GM18867 (cell line): Measurements from ENCODE around the gene ZBP1.

Experiments used
- ATAC-seq: cut with Tn5 transposase; IDR thresholded peaks from one replicate; pipeline ENCODE4 v1.9.1; 2021; ENCODE audit warnings: mild to moderate bottlenecking, moderate library complexity; ENCODE audit not compliant: unreplicated experiment

Gene ZBP1

DNA sequence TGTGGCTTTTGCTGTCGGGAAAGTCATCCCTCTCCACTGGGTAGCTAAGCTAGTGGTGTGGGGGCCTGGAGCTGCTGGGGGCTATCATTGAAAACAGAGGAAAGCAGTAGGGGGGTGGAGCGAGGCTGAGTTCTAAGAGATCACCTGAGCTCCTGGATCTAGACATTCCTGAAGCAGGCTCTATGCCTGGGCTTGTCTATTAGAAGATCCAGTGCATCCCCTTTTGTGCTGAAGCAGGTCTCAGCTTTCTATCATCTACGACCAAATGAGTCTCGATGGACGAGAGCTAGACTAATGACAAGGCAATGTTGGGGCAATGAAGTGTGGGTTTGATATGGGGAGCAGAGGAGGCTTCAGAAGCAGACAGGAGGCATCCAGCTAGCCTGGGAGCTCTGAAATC lies 18.5 kb downstream of the ZBP1 start:
- no peak for ATAC-seq

DNA sequence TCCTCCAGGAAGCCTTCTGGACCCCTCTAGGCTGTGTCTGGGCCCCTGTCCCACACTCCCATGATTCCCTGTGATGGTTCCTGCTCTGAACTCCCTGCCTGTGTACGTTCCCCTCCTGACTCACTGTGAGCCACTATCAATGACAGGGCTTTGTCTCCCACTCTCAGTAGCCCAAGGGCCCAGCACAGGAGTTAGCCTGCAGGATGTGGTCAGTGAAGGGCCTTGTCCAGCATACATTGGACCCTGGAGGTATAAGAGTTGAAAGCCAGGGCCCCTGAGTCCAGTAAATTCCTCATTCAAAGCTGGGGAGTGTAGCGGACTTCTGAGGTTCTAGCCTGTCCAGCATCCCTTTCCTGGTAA lies 19.0 kb downstream of the ZBP1 start:
- no peak for ATAC-seq

DNA sequence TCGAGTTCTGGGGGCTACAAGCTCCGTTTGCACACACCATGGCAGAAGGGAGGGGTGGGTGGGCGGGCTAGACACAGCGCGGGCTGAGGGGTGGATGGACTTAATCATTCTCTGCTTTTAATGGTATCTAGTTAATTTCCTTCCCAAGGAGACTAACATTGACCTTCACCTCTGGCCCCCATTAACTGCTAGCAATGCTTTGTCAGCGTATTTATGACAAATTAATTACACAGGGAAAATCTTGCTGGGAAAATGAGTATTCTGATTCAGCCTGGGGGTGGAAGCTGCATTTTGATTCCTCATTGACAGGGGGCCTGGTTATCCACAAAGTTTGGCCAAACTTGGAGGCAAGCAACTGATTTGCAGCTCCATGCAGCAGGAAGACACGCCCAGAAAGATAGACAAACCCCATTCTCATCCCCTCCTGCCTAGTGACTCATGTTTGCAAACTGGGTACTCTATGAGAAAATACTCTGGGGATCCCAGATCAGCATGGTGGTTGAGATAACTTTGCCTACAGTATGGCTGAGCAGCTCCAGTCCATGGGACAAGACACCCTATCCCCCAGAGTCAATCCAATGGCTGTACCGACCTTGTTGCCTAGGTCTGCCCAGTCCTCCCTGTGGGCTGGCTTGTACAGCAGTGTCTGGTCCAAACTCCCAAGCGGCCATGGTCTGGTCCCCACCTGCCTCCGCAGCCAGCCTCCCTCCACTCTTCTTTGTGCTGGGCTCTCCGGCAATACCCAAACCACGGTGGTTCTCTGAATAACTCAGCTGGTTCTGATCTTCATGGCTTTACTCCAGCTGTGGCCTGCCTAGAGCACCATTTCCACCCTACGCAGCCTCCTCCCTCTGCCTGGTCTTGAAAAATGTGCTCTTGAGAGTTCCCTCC lies 19.7 kb downstream of the ZBP1 start:
- no peak for ATAC-seq

DNA sequence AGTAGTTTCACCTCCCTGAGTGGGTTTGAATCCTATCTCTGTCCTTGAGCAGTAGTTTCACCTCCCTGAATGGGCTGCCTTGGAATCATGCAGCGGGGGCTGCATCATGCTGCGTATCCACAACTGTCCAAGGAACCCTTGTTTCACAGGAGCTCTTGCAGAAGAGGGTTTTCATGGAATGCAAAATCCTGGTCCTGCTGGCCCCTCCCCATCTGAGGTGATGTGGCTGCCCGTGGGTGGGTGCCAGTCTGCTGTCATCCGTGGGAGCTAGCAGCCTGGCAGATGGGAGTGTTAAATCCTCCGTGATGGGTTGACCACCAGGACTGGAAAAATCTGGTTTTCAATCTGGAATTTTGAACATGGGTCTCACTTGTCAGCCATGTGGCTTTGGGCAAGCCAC lies 21.7 kb downstream of the ZBP1 start:
- ATAC-seq: no peak

DNA sequence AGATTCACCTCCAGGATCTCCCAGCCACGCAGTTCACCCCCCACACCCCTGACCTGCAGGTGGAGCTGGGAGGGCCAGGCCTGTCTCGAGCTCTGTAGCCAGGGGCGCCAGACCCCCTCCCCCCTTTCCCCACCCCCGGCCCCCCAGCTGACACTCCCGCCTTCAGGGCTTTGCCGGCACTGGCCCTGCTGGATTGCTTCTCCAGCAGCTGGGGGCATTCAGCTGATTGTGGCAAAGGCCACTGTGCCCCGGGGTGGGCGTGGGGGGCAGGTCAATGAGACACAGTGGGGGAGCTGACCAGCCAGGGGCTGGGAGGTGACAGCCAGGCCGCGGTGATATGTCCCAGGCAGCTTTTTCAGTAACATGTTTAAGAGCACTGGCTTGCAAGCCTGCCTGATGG lies 22.2 kb downstream of the ZBP1 start:
- no peak for ATAC-seq

DNA sequence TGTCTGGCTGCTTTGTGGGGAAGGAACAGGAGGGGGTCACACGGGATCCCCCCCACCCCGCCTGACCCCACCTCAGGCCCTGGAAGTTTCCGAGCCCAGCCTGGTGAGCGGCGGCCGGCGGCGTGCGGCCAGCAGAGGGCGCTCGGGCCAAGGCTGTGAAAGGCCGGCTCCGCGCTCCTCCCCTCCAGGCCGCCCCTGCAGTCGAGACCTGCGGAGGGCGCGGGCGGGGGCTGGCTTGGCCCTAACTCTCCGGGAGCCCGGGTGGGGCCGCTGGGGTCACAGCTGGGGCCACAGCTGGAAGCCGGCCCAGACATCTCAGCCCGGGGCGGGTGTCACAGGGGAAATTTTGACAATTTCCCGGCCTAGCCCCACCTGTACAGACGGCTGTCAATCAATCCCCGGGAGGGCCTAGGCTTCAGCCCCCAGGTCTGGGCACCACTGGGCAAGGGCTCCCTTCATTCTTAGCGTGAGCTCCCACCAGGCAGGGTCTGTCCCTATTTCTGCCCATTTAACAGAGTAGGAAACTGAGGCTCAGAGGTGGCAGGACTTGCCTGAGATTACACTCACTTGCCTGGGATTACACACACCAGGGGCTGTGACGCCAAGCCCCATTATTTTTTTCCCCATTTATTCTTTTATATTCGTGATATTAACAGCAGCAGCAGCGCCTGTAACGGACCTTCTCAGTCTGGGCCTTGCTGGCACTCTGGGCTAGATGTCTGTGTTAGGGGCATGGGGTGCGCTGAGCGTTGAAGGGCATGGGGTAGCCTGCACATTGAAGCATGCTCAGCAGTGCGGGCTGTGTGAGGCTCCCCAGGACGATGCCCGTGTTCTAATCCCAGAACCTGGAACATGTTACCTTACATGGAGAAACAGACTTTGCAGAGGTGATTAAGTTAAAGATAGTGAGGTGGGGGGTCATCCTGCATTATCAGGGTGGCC lies 23.0 kb downstream of the ZBP1 start:
- peak; percentile 48 for ATAC-seq

DNA sequence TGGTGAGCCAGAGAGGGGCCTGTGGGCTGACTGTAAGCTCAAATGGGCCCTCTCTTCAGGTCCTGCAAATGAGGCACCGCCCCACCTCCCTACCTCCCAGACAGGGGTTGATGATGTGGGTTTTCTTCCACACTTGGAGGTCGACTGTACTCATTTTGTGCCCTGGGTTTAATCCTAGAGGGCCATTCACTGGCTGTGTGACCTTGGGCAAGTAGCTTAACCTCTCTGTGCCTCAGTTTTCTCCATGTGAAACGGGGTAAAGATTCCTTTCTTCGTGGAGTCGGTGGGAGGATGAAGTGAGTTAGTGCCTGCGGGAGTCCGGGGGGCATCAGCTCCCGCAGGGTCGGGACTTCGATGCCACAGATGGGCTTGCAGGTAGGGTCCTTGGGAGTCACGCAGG lies 23.9 kb downstream of the ZBP1 start:
- no peak for ATAC-seq

DNA sequence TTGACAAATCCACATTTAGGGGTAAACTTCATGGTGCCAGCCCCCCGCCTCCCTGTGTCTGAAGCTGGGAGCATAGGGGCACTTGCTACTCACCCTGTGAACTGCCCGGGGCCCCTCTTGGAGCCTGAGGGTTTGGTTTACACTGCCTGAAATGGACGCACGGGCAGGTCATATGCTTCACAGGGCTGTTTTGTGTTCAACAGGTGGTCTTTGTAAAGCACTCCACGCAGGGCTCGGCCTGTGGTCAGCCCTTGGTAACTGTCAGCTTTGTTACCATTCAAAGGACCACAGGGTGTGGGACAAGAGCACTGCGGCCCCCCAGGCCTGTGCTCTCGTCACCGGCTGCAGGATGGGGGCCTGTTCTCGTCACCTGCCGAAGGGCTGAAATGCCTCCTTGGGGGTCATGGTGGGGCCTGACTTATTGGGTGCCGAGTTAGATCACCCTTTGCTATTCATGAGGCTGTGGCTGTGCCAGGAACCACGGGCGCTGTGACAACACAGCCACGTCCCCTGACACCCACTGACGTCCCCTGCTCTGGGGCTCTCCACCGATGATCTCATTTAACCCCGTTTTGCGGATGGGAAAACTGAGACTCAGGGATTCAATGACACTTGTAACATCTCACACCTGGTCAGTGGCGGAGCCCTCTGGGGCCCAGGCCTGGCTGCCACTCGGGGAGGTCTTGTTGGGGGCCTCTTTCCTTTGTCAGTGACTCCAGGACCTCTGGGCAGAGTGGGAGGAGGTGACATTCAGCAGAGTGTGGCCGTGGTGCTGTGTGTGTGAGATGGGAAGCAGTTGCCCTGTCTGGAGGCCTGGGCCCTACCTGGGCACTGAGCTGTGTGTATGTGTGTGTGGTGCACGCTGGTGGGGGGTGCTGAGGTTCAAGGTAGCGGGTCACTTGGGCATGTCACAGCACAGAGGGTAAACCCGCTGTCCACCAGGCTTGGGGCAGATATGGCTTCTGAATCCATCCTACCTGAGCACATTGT lies 24.9 kb downstream of the ZBP1 start:
- ATAC-seq: no peak

DNA sequence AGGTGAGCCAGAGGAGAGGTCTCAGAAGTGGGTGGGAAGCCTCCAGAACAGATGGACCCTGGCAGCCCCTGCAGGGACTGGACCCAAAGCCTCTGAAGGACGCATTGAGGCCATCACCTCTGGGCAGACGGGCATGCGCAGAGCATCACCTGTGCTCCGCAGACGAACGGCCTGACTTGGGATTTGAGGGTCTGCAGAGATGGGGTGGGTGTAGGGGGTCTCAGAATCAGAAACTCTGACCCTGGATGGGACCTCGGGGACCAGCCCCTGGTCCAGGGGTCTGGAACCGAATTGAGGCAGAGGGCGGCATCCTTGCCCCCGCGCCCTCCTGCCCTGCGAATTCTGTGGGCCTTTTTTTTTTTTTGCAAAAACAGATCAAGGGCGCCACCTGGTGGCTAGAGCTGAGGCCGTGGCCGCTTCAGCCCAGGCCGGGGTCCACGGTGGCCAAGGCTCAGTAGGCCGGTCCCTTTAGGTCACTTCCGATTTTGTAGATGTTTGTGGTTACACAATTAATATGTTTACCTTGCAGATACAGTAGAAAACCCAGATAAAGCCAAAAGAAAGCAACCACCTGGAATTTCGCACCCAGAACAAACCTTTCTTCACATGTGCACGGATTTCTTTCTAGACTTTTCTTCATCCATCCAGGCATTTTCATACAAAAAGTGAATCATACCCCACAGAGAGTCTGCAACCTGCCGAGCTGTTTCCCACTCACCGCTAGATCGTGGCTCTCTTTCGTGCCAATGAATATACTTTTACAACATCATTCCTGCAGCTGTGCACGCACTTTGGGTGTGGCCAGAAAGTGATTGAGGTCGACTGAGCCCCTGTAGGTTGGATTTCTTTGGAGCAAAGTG lies 25.9 kb downstream of the ZBP1 start:
- no peak for ATAC-seq

DNA sequence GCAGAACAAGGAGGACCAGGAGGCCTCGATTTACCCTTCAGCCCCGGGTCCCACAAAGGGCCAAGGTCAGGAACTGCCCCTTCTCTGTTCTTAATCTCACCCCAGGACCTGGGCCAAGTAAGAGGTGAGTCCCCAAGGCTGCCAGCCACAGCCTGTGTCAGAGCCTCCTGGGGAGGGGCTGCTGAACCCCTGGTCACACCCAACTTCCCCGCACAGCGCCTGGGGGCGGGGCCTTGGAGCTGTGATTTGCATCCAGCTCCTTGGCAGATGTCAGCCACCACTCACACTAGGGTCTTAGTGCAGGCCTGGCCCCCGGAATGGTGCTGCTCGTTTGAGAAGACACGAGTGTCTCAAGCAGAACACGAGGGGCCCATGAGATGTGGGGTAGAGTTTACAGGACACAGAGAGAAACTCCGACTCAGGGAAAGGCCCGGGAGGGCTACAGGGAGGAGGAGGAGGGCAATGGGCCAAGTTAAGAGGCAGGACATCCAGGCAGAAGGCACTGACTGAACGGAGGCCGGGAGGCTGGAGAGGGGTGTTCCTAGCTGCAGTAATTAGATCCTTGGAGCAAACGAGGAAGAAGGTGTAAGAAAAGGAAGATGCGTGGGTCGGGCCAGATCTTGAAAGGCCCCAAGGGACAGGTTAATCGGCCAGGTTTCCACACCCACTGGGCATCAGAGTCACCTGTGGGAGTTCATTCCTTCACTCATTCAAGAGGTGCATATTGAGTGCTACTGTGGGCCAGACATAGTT lies 26.9 kb downstream of the ZBP1 start:
- no peak for ATAC-seq

DNA sequence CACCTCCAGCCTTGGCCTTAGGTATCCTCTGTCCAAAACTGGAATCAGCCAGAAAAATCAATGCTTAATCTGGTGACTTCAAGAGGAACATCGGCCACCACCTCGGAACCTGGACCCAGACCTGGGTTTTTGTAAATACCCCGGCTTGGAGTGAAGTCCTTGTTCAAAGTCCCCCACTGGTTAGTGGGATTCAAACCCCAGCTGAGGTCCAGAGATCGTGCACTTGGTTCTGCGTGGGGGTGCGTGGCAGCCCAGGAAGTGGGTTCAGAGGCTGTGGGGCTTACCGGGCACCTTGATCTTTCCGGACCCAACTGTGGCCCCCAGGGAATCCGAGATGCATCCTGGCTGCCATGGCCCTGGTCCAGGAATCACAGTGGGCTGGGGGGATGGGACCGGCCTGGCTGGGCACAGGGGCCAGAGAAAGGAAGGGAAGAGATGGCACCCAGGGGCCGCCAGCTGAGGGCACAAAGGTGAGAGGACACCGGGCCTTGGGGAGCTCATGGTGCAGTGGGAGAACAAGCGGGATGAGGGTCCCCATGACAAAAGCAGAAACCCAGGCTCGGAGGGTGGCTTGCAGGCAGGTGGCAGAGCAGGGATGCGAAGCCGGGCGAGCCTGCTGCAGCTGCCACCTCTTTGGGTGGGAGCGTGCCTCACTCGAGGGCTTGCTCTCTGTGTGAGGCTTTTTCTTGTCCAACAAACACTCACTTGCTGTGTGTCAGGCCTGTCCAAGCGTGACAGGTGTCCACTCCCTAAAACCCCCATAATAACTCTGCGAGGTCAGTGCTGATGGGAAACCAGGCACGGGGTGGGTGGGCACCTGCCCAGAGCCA lies 27.7 kb downstream of the ZBP1 start:
- ATAC-seq: no peak

DNA sequence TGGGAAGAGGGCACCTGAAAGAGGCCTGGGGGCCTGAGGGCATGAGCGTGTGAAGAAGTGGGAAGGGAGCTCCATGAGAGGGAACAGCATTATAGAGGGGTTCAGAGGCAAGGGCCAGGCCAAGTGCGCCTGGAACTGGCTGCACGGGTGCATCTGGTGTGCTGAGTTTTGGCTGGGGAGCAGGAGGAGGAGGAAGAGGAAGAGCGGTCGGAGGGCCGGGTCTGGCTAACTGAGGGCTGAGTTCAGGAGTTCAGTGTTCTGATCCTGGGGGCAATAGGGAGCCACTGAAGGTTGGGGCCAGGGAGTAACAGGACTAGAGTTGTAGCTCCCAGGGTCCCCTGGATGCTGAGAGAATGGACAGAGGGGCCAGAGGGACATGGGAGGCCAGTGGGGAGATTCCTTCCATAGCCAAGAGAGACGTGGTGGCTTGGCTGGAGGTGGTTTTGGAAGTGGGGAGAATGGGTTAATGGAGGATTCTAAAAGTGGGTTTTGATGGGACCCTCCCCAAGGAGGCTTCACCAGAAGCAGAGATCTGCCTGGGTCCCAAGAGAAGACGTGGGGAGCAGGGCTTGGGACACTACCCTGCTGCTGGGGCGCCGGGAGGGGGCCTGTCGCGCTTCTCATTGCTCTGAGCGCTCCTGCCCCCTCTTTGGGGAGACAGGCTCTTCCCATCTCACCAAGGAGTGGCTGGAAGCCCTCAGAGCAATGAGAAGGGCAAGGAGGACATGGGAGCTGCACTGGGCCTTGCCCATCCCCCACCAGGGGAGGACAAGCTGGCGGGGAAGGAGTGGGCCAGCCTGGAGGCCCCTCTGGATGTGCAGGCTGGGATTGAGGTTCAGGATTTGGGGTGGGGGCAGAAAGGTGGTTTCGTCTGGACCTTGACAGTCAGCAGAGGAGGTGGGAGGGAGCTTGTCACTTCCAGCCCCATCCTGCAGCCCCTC lies 28.7 kb downstream of the ZBP1 start:
- ATAC-seq: no peak

DNA sequence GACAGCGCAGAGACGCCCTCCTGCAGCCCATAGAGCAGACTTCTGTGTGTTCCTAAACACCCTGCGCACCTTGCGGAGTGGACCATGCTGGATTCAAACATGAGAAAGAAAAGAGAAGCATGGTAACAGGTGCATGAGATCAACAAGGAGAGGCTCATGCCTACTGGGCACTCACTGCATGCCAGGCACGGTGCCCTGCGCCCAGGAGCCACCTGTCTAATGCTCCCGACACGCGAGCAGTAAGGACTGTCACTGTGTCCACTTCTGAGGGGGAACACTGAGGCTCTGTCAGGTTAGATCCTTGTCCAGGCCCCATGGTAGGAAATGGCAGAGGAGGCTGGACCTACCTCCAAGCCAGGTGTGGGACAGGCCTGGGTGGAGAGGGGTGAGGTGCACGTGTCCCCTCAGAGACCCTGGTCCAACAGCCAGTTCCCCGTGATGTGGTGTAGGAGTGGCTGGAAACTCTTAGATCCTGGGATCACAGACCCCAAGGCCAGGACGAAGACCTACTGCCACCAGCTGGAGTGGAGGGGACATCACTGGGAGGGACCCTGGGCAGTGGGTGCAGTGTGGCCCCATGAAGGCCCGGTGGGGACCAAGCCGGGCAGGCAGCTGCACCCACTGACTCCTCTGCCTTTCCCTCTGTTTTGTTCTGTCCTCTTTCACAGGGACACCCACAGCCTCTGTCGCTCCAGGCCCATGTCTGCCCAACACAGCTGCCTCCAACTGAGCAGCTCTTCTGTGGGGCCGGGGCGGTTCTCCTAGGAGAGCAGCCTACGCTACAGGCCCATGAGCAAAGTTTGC lies 29.5 kb downstream of the ZBP1 start:
- ATAC-seq: no peak

DNA sequence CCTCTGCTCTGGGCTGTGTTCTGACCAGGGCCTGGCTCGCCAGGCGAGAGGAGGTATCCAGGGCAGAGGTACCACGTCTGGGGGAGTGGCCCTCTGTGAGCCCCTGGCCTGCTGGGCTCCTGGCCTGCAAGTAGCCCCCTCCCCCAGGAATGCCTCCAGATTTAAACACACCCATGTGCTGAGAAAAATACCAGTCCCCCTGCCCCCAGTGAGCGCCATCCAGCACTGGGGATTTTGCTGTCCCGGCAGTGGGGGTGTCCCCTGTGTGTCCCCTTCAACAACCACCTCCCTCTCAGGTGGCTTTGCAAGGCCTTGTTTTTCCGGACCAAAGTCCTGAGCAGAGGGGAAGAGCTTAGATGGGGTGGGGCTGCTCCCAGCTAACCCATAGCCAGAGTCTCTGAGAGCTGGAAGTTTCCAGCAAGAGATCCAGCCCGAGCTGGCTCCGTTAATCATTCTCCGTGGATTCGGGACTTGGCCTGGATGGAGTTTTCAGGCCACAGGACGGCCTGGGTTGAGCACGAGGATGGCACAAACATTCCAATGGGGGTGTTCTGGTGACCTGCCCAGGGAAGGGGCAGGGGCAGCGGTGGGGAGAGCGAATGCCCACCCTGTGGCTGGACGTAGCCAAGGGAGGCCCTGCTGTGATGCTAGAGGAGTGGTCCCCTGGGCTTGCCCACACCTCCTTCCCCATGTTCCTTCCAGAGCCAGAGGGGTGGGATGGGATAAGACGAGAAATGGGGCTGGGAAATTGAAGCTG lies 30.3 kb downstream of the ZBP1 start:
- ATAC-seq: no peak

DNA sequence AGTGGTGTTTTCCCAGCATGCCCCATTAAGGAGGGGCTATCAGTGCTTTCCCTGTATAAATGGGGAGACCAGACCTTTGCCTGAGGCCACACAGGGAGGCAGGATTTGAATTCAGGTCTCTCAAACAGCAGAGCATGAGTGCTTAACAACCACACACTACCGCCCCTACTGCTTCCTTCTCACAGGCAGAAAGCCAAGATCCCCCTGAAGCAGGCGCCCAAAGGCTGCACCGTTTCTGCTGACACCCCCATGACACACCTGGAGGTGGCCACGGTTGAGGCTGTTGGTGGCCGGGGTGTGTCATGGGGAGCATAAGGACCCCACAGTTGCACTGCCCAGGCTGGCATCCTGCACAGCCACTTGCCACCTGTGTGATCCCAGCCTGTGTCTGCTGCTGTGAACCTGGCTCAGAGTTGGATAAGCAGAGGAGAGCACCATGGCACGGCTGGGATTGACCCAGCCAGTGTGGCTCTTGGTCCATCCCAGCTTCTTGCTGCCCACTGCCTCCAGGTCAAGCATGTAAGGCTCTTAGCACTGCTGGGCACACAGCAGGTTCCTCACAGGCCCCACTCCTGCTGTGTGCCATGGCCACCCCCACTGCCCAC lies 31.0 kb downstream of the ZBP1 start:
- ATAC-seq: no peak
